Spleen (tissue), 7 donors: ENCODE data around the gene USP20.

ENCODE experiments used
- CTCF ChIP-seq, 11 experiments: fragments of 200-600 bp in 7 of 11; fragments of 450-650 bp in 4 of 11; sonication (generic) in 4 of 11; IDR thresholded peaks in 8 of 11; conservative IDR thresholded peaks in 3 of 11; 1 replicate in 7 of 11; 2 replicates in 4 of 11; pipeline versions ENCODE4 v1.4.0 to v1.8.0; 2016 to 2021; ENCODE audit warnings: antibody characterized with exemption in 11 of 11, inconsistent platforms in 4 of 11, mild to moderate bottlenecking in 1 of 11
- POLR2AphosphoS5 ChIP-seq, 3 donors: sonication (generic); formaldehyde crosslinking; IDR thresholded peaks; one replicate each; pipeline ENCODE4 v1.5.1; 2017; ENCODE audit warnings: antibody characterized with exemption in 3 of 3
- donor health status: DM: no; HTN: no; CAD: no; lungs with moderate emphysema.
- donor health status: DM: no; HTN: no; CAD: no.
- donor health status: DM: no; HTN: no; CAD: no.

- TF ChIP-seq CTCF (IDR thresholded peaks at IDR 0.05 in 8 of 11, conservative IDR thresholded peaks at IDR 0.05 in 3 of 11) (no peak), POLR2AphosphoS5 (IDR thresholded peaks at IDR 0.05) (no peak)
Observed at GRCh38 chr9:129803676-129804060, 31.6 kb upstream of the USP20 start.
